DND-41 (cell line): ENCODE data around the gene LTBP2.

ENCODE experiments used
- CTCF ChIP-seq: IDR thresholded peaks from 2 replicates; pipeline ENCODE4 v1.5.1; 2012; ENCODE audit warnings: borderline replicate concordance, low read length, moderate library complexity, mild to moderate bottlenecking; ENCODE audit not compliant: poor library complexity, severe bottlenecking; ENCODE audit errors: extremely low read depth
- EZH2 ChIP-seq: IDR thresholded peaks from 3 replicates; pipeline ENCODE4 v1.6.1; 2012; ENCODE audit warnings: borderline replicate concordance, low read depth, mild to moderate bottlenecking, moderate library complexity, low read length, inconsistent platforms; ENCODE audit not compliant: severe bottlenecking

GRCh38 chr14:74616996-74617700 lies 5.1 kb upstream of the LTBP2 start:
- no peak for TF ChIP-seq CTCF
- no peak for TF ChIP-seq EZH2
